HG03159 (cell line): ENCODE results near the gene IL6.
"Not testable (repeated sequence)": the region's sequence is repeated elsewhere in the genome, so short reads cannot be mapped to it uniquely, and the experiment has no call there.

ENCODE experiments used
- ATAC-seq: cut with Tn5 transposase; IDR thresholded peaks from one replicate; pipeline ENCODE4 v1.9.1; 2021; ENCODE audit warnings: mild to moderate bottlenecking, moderate library complexity; ENCODE audit not compliant: unreplicated experiment

IL6 gene

GRCh38 chr7:22779730-22780323, 52.8 kb downstream of the IL6 start:
- ATAC-seq: not testable (repeated sequence)

GRCh38 chr7:22781230-22781711, 54.3 kb downstream of the IL6 start:
- ATAC-seq: no peak
